Measurements from ENCODE around the gene SCUBE3. TPM values are rescaled to one million over a fixed set of nuclear protein-coding genes. Genes with fewer than 3 reads are reported as not detected.
A peak's percentile ranks its signal among the peaks of the same experiment; 100 is the strongest.

Gene SCUBE3
- total and polyA plus RNA-seq, 2 of the 13 experiments (the other 11 are each of a cell fraction or from before 2014, with no cell fraction given): not detected

GRCh38 chr6:35165630-35166071, 48.1 kb upstream of the SCUBE3 start:
- Histone ChIP-seq H3K4me1 (ENCODE audit: insufficient read depth, low read length) (peaks cover 64% of the 10 kb centered on the region), H3K27ac (ENCODE audit: extremely low read length, insufficient read depth, low read length) (no peak overlapping the region), H2AFZ (ENCODE audit: low read length) (no peak overlapping the region), H3K4me2 (ENCODE audit: low read depth, low read length) (peak overlapping the region; percentile 60), H3K4me3 (replicated peaks in 1 of 3; ENCODE audit: insufficient read depth in 1 of 3, low read depth in 2 of 3, low read length in 3 of 3) (0 out of 6 replicates have a peak overlapping the region, but pooled peaks of 2 of the 3 experiments have one; percentile 3 to 4), H4K20me1 (ENCODE audit: insufficient read depth, low read length) (no peaks in the 10 kb centered on the region), H3K9me3 (ENCODE audit: low read length) (0 out of 2 replicates have a peak, but pooled peaks cover 4% of the 10 kb centered on the region), H3K27me3 (ENCODE audit: control insufficient read depth in 1 of 2, insufficient read depth in 2 of 2, low read length in 2 of 2) (peaks cover 0 to 5% of the 10 kb centered on the region in 2 experiments; a peak in 2 of 5 replicates), H3K9ac (ENCODE audit: insufficient read depth, low read depth, low read length) (no peak overlapping the region), H3K79me2 (ENCODE audit: insufficient read depth, low read length) (no peaks in the 10 kb centered on the region), H3K36me3 (replicated peaks in 1 of 2; ENCODE audit: control insufficient read depth in 1 of 2, insufficient read depth in 2 of 2, low read length in 2 of 2) (no peaks in the 10 kb centered on the region)
- DNase-seq (ENCODE audit: low spot score): peak; percentile 52
- BruUV-seq (replicated peaks): no TSS peak
- peak; percentile 39 for ATAC-seq
- WGBS (ENCODE audit: low lambda C conversion rate): 52% methylated on average over 2 of the region's 2 CpGs
- in situ Hi-C loops (cut with HindIII; ENCODE audit: extremely low pct_ligation_motif_present, low pct_unique_long_range_greater_than_20kb) (no loop called here), intact Hi-C loops (cut with micrococcal nuclease; ENCODE audit: unreplicated experiment) (no loop called here)
- no peak for FAIRE-seq
- CTCF ChIA-PET (ENCODE audit: low intra/inter-chr PET ratio, low total read pairs): no interaction called here
- POLR2A ChIA-PET: no interaction called here
- TF ChIP-seq ZBTB1 (CRISPR knock-in tag; IDR thresholded peaks at IDR 0.05; ENCODE audit: borderline replicate concordance) (no peak), NCOA2 (CRISPR knock-in tag; IDR thresholded peaks at IDR 0.05) (peak; percentile 15; the same call in 1 of the 2 replicates), PAXIP1 (CRISPR knock-in tag; conservative IDR thresholded peaks at IDR 0.05) (peak; percentile 65), THAP9 (CRISPR knock-in tag; IDR thresholded peaks at IDR 0.05; ENCODE audit: borderline replicate concordance) (no peak), HOXA3 (CRISPR knock-in tag; IDR thresholded peaks at IDR 0.05) (peak; percentile 65; the same call in 1 of the 2 replicates), NFKBIZ (CRISPR knock-in tag; IDR thresholded peaks at IDR 0.05) (peak; percentile 88; the same call in 1 of the 2 replicates), SP5 (CRISPR knock-in tag; IDR thresholded peaks at IDR 0.05; ENCODE audit: borderline replicate concordance, low read depth) (peak; percentile 63; the same call in 1 of the 2 replicates), GABPB1 (CRISPR knock-in tag; IDR thresholded peaks at IDR 0.05) (no peak), AHDC1 (CRISPR knock-in tag; IDR thresholded peaks at IDR 0.05; ENCODE audit: borderline replicate concordance) (peak; percentile 54; the same call in 1 of the 2 replicates), ARHGAP35 (CRISPR knock-in tag; IDR thresholded peaks at IDR 0.05; ENCODE audit: borderline replicate concordance) (no peak), FOXK1 (CRISPR knock-in tag; IDR thresholded peaks at IDR 0.05; ENCODE audit: borderline replicate concordance, low read depth) (peak; percentile 36; the same call in 1 of the 2 replicates)
